ENCODE results near the gene CNTNAP5. TPM values are rescaled to one million over a fixed set of nuclear protein-coding genes. Genes with fewer than 3 reads are reported as not detected.

CNTNAP5 gene
- total RNA-seq, 4 donors from 2014 or later = 0.17 TPM; not detected in 3

DNA sequence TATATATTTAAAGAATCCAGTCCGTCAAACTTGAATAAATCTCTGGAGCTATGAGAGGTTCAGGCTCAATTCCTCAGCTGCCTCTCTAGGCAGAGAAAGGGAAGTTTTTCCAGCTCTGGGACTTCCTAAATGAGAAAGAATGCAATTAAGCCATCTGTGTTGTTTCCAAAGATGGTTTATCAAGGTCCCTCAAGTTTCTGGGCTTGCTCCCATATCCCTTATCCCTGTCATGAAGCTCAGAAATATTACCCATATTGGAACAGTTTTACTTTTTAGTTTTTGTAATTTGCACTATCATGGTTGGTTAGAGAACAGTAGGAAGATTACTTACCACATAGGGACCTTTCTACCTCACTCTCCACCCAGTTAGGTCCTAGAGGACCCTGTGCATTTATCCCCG is 1.4 kb downstream of the CNTNAP5 start:
- peaks cover 0 to 40% (median 13%) of the 10 kb centered on the region in 4 donors for H3K27me3 ChIP-seq
- H3K27ac ChIP-seq (replicated peaks in 1 of 4) = no peak overlapping the region
- peaks cover 0 to 12% (median 12%) of the 10 kb centered on the region in 4 donors for H3K4me1 ChIP-seq
- H3K36me3 ChIP-seq = no peaks in the 10 kb centered on the region
- 74% methylated on average over 2 of the region's 2 CpGs for WGBS
- no peak for DNase-seq (ENCODE audit: extremely low spot score)
- no peak overlapping the region for H3K4me3 ChIP-seq
- TF ChIP-seq EP300 (IDR thresholded peaks at IDR 0.05) (no peak), POLR2AphosphoS5 (IDR thresholded peaks at IDR 0.05) (no peak), POLR2A (IDR thresholded peaks at IDR 0.05; ENCODE audit: low read depth) (no peak)
- TF ChIP-seq, protein P1, sequence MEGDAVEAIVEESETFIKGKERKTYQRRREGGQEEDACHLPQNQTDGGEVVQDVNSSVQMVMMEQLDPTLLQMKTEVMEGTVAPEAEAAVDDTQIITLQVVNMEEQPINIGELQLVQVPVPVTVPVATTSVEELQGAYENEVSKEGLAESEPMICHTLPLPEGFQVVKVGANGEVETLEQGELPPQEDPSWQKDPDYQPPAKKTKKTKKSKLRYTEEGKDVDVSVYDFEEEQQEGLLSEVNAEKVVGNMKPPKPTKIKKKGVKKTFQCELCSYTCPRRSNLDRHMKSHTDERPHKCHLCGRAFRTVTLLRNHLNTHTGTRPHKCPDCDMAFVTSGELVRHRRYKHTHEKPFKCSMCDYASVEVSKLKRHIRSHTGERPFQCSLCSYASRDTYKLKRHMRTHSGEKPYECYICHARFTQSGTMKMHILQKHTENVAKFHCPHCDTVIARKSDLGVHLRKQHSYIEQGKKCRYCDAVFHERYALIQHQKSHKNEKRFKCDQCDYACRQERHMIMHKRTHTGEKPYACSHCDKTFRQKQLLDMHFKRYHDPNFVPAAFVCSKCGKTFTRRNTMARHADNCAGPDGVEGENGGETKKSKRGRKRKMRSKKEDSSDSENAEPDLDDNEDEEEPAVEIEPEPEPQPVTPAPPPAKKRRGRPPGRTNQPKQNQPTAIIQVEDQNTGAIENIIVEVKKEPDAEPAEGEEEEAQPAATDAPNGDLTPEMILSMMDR (IDR thresholded peaks at IDR 0.05) = no peak
- H3K9me3 ChIP-seq = no peaks in the 10 kb centered on the region
- intact Hi-C loops (cut with DNase I) = no loop called here

- H3K36me3 ChIP-seq = no peaks in the 10 kb centered on the region
- no peak overlapping the region for H3K4me3 ChIP-seq
- H3K4me1 ChIP-seq = peaks cover 0 to 12% (median 12%) of the 10 kb centered on the region in 4 donors
- TF ChIP-seq, protein P1 (IDR thresholded peaks at IDR 0.05) = peak; percentile 43 to 64 (median 48)
- TF ChIP-seq POLR2AphosphoS5 (IDR thresholded peaks at IDR 0.05) (no peak), POLR2A (IDR thresholded peaks at IDR 0.05; ENCODE audit: low read depth) (no peak), EP300 (IDR thresholded peaks at IDR 0.05) (no peak)
- H3K27me3 ChIP-seq = peaks cover 0 to 39% (median 13%) of the 10 kb centered on the region in 4 donors
- WGBS = under 1% methylated on average over 4 of the region's 4 CpGs
- no peaks in the 10 kb centered on the region for H3K9me3 ChIP-seq
- DNase-seq (ENCODE audit: extremely low spot score) = no peak
- no peak overlapping the region for H3K27ac ChIP-seq (replicated peaks in 1 of 4)
- intact Hi-C loops (cut with DNase I) = no loop called here
Observed at GRCh38 chr2:124027182-124027581, 2.1 kb downstream of the CNTNAP5 start.

GRCh38 chr2:124032799-124033198 is 7.7 kb downstream of the CNTNAP5 start:
- Histone ChIP-seq H3K4me3 (no peak overlapping the region), H3K36me3 (no peaks in the 10 kb centered on the region), H3K27ac (replicated peaks in 1 of 4) (no peak overlapping the region), H3K27me3 (no peaks in the 10 kb centered on the region), H3K4me1 (no peaks in the 10 kb centered on the region), H3K9me3 (no peaks in the 10 kb centered on the region)
- TF ChIP-seq EP300 (IDR thresholded peaks at IDR 0.05) (no peak), POLR2A (IDR thresholded peaks at IDR 0.05; ENCODE audit: low read depth) (no peak), POLR2AphosphoS5 (IDR thresholded peaks at IDR 0.05) (no peak)
- TF ChIP-seq, protein P1 (IDR thresholded peaks at IDR 0.05) = no peak
- intact Hi-C loops (cut with DNase I) = no loop called here
- DNase-seq (ENCODE audit: extremely low spot score) = no peak
- 68% methylated on average over 3 of the region's 3 CpGs for WGBS

DNA sequence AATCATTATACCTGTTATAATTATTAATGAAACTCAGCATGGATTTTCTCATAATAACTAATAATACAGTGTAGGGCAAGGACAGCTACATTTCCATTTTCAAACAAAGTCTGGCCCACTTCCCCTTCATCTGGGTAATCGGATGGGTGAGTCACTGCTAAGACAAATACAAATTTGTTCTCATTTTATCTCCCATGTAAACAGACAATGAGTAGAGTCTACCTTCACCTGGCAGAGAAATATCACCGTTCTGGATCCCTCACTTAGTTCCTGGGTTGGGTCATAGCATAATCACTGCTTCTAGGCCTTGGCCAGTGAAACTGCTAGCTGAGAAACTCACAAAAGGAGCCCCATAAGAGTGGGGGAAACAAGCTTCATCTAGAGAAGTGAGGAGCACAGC is 9.2 kb downstream of the CNTNAP5 start:
- intact Hi-C loops (cut with DNase I) = no loop called here
- no peaks in the 10 kb centered on the region for H3K4me1 ChIP-seq
- WGBS = 56% methylated on average over 2 of the region's 2 CpGs
- no peak overlapping the region for H3K27ac ChIP-seq (replicated peaks in 1 of 4)
- DNase-seq (ENCODE audit: extremely low spot score) = no peak
- H3K9me3 ChIP-seq = no peaks in the 10 kb centered on the region
- no peaks in the 10 kb centered on the region for H3K27me3 ChIP-seq
- H3K36me3 ChIP-seq = no peaks in the 10 kb centered on the region
- TF ChIP-seq POLR2AphosphoS5 (IDR thresholded peaks at IDR 0.05) (no peak), EP300 (IDR thresholded peaks at IDR 0.05) (no peak), POLR2A (IDR thresholded peaks at IDR 0.05; ENCODE audit: low read depth) (no peak)
- TF ChIP-seq, protein P1 (IDR thresholded peaks at IDR 0.05) = no peak
- H3K4me3 ChIP-seq = no peak overlapping the region

DNA sequence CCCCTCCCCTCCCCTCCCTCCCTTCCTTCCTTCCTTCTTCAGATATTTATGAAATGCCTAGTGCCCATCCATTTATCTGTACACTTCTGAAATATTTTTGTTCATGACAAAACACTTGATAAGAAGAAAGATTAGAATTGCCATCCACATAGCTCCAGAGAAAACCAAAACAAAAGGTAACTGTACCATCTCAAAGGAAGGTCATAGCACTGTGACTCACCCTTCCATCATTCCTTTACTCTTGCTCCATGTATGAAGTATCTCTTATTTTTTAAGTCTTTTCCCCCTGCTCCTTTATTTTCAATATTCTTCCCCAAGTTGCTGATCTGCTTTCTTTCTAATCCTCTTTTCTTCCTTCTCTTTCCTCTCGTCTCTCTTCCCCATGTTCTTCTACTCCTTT is 9.9 kb downstream of the CNTNAP5 start:
- Histone ChIP-seq H3K4me3 (no peak overlapping the region), H3K9me3 (no peaks in the 10 kb centered on the region), H3K4me1 (no peaks in the 10 kb centered on the region), H3K27ac (replicated peaks in 1 of 4) (no peak overlapping the region), H3K36me3 (no peaks in the 10 kb centered on the region), H3K27me3 (no peaks in the 10 kb centered on the region)
- intact Hi-C loops (cut with DNase I) = no loop called here
- TF ChIP-seq, protein P1 (IDR thresholded peaks at IDR 0.05) = no peak
- TF ChIP-seq POLR2AphosphoS5 (IDR thresholded peaks at IDR 0.05) (no peak), POLR2A (IDR thresholded peaks at IDR 0.05; ENCODE audit: low read depth) (no peak), EP300 (IDR thresholded peaks at IDR 0.05) (no peak)
- WGBS = 92% methylated on average over 1 of the region's 1 CpG
- no peak for DNase-seq (ENCODE audit: extremely low spot score)

Measured in esophagus muscularis mucosa (tissue), 4 donors.